Vein endothelial cell (primary cell): ENCODE data around the gene ABCA3. TPM values are rescaled to one million over a fixed set of nuclear protein-coding genes. Genes with fewer than 3 reads are reported as not detected.
A peak's percentile ranks its signal among the peaks of the same experiment; 100 is the strongest.

Experiments used
- small RNA-seq: library from RNA; depleted of rRNA; stranded (forward); fragments of <200 nt; gene quantifications from one replicate; pipeline ENCODE3, GENCODE V24; 2012
- total RNA-seq: library from RNA; depleted of rRNA; stranded (reverse); fragments of >200 nt; gene quantifications from 2 replicates; pipeline ENCODE4 v1.2.3, GENCODE V29; 2012

The ABCA3 gene
- 33.9 and 35.9 TPM in 2 replicates for total RNA-seq

DNA sequence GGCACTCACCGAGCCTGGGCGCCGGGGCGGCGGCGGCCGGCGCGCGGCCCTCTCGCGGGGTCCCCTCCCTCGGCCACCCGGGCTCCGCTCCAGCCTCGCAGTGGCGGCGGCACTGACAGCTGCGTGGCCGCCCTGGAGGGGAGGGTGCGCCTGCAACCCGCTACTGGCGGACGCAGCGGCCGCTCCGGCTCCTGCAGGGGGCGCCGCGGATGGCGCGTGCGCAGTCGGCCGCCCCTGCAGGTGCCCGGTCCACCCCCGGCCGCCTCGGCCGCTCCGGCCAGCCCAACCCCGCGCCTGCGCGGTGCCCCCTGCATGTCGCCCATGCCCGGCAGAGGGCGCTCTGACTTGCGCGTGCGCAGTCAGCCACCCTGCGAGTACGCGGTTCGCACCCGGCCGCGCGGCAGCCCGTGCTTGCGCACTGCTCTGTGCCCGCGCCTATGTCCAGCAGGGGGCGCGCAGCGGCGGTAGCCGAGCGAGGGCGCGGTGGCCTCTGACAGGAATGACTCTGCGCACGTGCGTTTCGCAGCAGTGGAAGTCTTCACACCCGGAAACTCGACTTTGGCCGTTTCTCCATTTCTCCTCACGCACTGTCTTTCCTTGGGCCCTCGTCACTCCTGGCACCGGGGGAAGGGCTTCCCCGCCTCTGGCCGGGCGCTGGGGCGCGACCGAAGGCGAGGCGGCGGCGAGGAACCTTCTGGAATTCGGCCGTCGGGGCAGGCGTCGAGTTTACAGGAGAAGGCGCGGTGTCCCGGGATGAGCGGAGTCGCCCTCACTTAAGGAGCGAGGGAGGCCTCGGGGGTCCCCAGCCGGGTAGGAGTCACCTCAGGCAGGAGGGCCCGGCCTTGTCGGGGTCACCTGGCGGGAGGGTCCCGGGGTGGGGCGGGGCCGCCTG, at the start of gene ABCA3:
ABCA3 (minus strand) TSS at position 165 of the 892 bp plus-strand sequence. CDS start 14,262 bp downstream, outside the sequence.

DNA sequence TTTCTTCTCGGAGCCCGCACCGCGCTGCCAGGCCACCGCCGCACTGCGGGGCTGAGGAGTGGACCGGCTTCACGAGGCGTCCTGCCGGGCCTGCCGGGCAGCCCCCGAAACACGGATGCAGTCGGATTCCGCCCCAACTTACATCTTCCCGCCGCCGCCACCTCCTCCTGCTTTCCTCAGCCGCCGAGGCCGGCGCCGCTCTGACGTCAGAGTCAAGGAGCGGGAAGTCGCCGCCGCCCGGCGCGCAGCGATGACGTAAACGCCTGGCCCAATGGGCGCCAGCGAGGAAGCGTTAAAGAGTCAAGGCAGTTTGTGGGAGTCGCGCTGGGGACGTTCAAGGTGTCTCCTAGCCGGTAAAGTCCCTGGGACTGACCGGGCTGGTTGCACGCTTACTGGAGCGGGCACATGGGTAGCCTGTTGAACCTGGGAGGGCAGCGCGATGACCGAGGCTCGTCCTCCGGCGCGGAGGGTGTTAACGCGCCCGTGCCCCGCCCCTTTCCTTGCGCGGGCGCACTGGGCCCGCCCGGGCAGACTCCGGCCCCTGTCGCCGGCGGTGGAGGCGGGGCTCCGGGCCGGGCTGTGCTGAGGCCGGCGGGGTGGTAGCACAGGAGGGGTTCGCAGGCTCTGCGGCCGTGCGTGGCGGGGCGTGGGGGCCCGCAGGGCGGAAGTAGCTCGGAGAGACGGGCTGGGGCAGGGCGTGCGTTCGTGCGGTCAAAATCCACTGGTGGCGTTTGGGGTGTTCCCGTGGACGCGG, 72.4 kb downstream of the ABCA3 start, which contains the start of gene RNPS1:
RNPS1 (minus strand) TSS at position 214 of the 754 bp plus-strand sequence. CDS start 3,483 bp downstream, outside the sequence.

DNA sequence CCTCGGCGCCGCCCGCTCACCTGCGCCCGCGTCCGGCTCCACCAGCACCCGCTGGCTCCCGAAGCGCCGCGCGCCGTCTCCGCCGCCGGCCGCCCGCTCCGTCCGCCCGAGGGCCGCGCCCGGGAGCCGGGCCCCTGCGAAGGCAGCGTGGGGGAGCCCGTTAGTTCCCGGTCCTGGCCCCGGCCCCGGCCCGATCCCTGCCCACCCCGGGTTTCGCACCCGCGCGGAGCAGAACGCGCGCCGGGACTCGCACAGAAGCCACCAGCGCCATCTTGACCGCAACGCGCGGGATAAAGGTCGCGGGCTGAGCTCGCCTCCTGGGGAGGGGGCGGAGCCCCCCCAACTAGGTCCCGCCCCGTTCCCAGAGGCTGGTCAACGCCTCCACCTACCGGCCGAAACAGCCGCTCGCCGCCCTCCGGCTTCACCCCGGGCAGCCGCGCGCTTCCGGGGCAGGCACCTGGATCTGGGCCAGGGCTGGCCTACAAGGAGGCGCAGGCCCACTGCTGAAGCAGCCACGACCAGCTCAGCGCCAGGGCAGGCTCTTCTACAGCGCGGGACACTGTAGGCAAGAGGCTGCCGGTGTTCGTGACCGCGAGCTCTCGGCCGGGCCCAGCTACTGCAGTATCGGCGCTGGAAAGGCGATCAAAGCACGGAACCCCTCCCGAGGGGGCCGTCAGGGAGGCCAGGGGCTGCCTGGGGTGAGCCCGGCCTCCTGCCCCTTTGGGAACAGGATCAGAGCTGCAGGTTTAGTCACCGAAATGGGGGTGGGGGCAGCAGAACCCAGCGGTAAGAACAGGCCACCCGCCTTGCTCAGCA, 89.0 kb downstream of the ABCA3 start, which contains the start of gene ECI1:
ECI1 (minus strand) TSS at position 292 of the 816 bp plus-strand sequence; CDS start at position 271, 21 bp downstream.

DNA sequence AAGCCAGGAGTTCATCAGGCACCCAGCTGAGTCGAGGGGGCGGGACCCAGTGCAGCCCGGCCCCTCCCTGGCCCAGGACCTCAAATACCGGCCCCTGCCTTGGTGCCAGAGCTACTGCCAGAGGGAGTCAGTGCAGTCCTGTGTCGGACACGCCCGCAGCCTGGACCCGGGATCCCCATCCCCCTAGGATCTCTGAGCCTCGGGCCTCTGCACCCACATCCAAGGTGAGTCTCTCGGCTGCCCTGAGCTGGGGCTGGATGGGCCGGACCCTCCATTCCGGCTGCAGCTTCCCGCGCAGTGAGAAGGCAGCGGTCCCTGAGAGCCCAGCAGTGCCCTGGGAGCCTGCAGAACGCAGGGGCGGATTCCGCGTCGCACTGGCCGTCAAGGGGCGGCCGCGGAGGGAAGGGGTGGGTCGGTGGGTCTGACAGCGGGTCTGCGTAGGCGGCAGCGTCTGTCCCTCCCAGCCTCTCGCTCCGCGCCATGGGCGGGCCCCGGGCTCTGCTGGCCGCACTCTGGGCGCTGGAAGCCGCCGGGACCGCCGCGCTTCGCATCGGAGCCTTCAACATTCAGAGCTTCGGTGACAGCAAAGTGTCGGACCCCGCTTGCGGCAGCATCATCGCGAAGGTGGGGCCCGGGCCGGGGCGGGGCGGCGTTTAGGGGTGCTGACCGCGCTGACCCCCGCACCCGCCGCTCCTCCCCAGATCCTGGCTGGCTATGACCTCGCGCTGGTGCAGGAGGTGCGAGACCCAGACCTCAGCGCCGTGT, 104.0 kb downstream of the ABCA3 start, which contains the start of gene DNASE1L2:
DNASE1L2 (plus strand) TSS at position 108 of the 765 bp plus-strand sequence; CDS start at position 481, 373 bp downstream.

Small RNAs within 50 kb of the gene (small RNA-seq; reads per million reads assigned to genes)
- gene MIR3677 (0.34 reads per million, percentile 14 among the genes with 10 or more reads in this experiment), gene MIR4717 (not detected)

Other genes with a start within 250 kb of the ABCA3 start
- 64.7 and 80.0 TPM in 2 replicates for gene PKD1, start 204.8 kb downstream of the ABCA3 start, total RNA-seq
- gene RAB26, start 192.1 kb downstream of the ABCA3 start, total RNA-seq: 0.65 and 0.86 TPM in 2 replicates
- gene TRAF7, start 184.9 kb downstream of the ABCA3 start, total RNA-seq: 117 and 169 TPM in 2 replicates
- under 0.01 TPM in 2 replicates for gene CASKIN1, start 144.1 kb downstream of the ABCA3 start, total RNA-seq
- gene MLST8, start 135.3 kb downstream of the ABCA3 start, total RNA-seq: 36.4 and 40.5 TPM in 2 replicates
- gene BRICD5, start 129.9 kb downstream of the ABCA3 start, total RNA-seq: 0.98 and 2.1 TPM in 2 replicates
- 20.3 and 21.9 TPM in 2 replicates for gene PGP, start 125.9 kb downstream of the ABCA3 start, total RNA-seq
- gene E4F1, start 117.1 kb downstream of the ABCA3 start, total RNA-seq: 31.4 and 35.3 TPM in 2 replicates
- 0.65 and 0.67 TPM in 2 replicates for gene DNASE1L2, start 104.3 kb downstream of the ABCA3 start, total RNA-seq
- gene ECI1, start 89.1 kb downstream of the ABCA3 start, total RNA-seq: 20.8 and 28.4 TPM in 2 replicates
- 144 and 178 TPM in 2 replicates for gene RNPS1, start 72.6 kb downstream of the ABCA3 start, total RNA-seq
- 25.2 and 44.2 TPM in 2 replicates for gene CCNF, start 88.7 kb upstream of the ABCA3 start, total RNA-seq
- gene TEDC2, start 119.4 kb upstream of the ABCA3 start, total RNA-seq: 9.2 and 10.1 TPM in 2 replicates
- under 0.01 TPM in 1 of 2 replicates, not detected in the other for gene NTN3, start 130.6 kb upstream of the ABCA3 start, total RNA-seq
- 19.9 and 20.3 TPM in 2 replicates for gene TBC1D24, start 134.4 kb upstream of the ABCA3 start, total RNA-seq
- gene ATP6V0C, start 173.2 kb upstream of the ABCA3 start, total RNA-seq: 45.9 and 48.7 TPM in 2 replicates
- 46.4 and 53.1 TPM in 2 replicates for gene AMDHD2, start 179.6 kb upstream of the ABCA3 start, total RNA-seq
- gene CEMP1, start 190.7 kb upstream of the ABCA3 start, total RNA-seq: not detected in 2 replicates
- gene PDPK1, start 197.3 kb upstream of the ABCA3 start, total RNA-seq: 25.8 and 30.7 TPM in 2 replicates